ENCODE measurements around the gene TGM3. TPM values are rescaled to one million over a fixed set of nuclear protein-coding genes. Genes with fewer than 3 reads are reported as not detected.

The TGM3 gene
- total and polyA plus RNA-seq, 10 of the 15 experiments (the other 5 are each of a cell fraction or from before 2014, with no cell fraction given) = not detected

- Histone ChIP-seq H3K4me1 (ENCODE audit: control insufficient read depth, insufficient read depth, low read length) (no peaks in the 10 kb centered on the region), H4K20me1 (ENCODE audit: control insufficient read depth, insufficient read depth) (no peaks in the 10 kb centered on the region), H3K36me3 (ENCODE audit: control insufficient read depth in 2 of 2, insufficient read depth in 2 of 2, low read length in 1 of 2) (no peaks in the 10 kb centered on the region), H3K27ac (ENCODE audit: control insufficient read depth, insufficient read depth) (no peak overlapping the region), H3K27me3 (replicated peaks in 1 of 2; ENCODE audit: control insufficient read depth in 2 of 2, insufficient read depth in 2 of 2, low read length in 1 of 2) (peaks cover 0 to 6% of the 10 kb centered on the region in 2 experiments; a peak in 2 of 4 replicates), H3K9ac (ENCODE audit: control insufficient read depth, insufficient read depth, low read length) (no peak overlapping the region), H2AFZ (ENCODE audit: control insufficient read depth, low read depth, low read length) (no peak overlapping the region), H3K4me3 (no peak overlapping the region), H3K4me2 (ENCODE audit: control insufficient read depth, insufficient read depth) (no peak overlapping the region), H3K9me3 (replicated peaks; ENCODE audit: control insufficient read depth, insufficient read depth, low read length) (no peaks in the 10 kb centered on the region), H3K79me2 (ENCODE audit: control insufficient read depth, insufficient read depth, low read length) (no peaks in the 10 kb centered on the region)
- SMC1A ChIA-PET (ENCODE audit: uncharacterized antibody, unreplicated experiment) = no interaction called here
- RAD21 ChIA-PET (ENCODE audit: unreplicated experiment) = no interaction called here
- no peak for FAIRE-seq
- BruUV-seq (replicated peaks) = no TSS peak
- TF ChIP-seq IRF5 (IDR thresholded peaks at IDR 0.05; ENCODE audit: borderline replicate concordance) (no peak), ZBTB11 (CRISPR knock-in tag; IDR thresholded peaks at IDR 0.05) (no peak), KAT2A (conservative IDR thresholded peaks at IDR 0.05; ENCODE audit: control insufficient read depth, low read depth, low read length) (no peak), NRF1 (conservative IDR thresholded peaks at IDR 0.05; ENCODE audit: low read depth, low read length) (no peak), RB1 (IDR thresholded peaks at IDR 0.05; ENCODE audit: borderline replicate concordance) (no peak), SUPT20H (IDR thresholded peaks at IDR 0.05; ENCODE audit: borderline replicate concordance, control insufficient read depth, low read depth, low read length) (no peak), BRCA1 (IDR thresholded peaks at IDR 0.05; ENCODE audit: low read depth, low read length) (no peak), JUNB (IDR thresholded peaks at IDR 0.05) (no peak), SMC3 (IDR thresholded peaks at IDR 0.05; ENCODE audit: borderline replicate concordance, low read length) (no peak)
- no peak for DNase-seq (ENCODE audit: low read depth, low spot score)
- 36% methylated on average over 8 of the region's 8 CpGs for WGBS (ENCODE audit: insufficient coverage, insufficient replicate concordance, low lambda C conversion rate, missing lambda C conversion rate)
- no peak for ATAC-seq
- CTCF ChIA-PET = no interaction called here
- intact Hi-C loops (cut with micrococcal nuclease; ENCODE audit: unreplicated experiment) = no loop called here
- POLR2A ChIA-PET = no interaction called here
- in situ Hi-C loops (cut with MboI) = no loop called here
Measured at GRCh38 chr20:2261046-2261485, 34.7 kb upstream of the TGM3 start.

All from GM12878 (cell line).